OCI-LY3 (cell line): ENCODE data around the gene NCR2.

Source experiments
- H2AFZ ChIP-seq: fragments of 200-600, 300-600 bp; shearing (Covaris generic); 2 replicates; pipeline ENCODE4 v1.6.0; 2014; ENCODE audit warnings: antibody characterized with exemption, low read depth, low read length
- H3K27ac ChIP-seq: fragments of 200-600, 300-600 bp; sonication (generic); 2 replicates; pipeline ENCODE4 v1.5.1; 2014; ENCODE audit warnings: mild to moderate bottlenecking, low read length, moderate library complexity, mixed read lengths
- H3K27me3 ChIP-seq: fragments of 200-600, 300-600 bp; sonication (generic); 2 replicates; pipeline ENCODE4 v1.6.1; 2014; ENCODE audit warnings: low read depth, low read length, mixed read lengths
- H3K36me3 ChIP-seq: fragments of 200-600, 300-600 bp; sonication (generic); replicated peaks from 2 replicates; pipeline ENCODE3; 2014; ENCODE audit warnings: low read depth, low read length, mixed read lengths
- H3K4me1 ChIP-seq: fragments of 300-600, 200-600 bp; sonication (generic); 2 replicates; pipeline ENCODE4 v1.6.1; 2014; ENCODE audit warnings: low read length, mixed read lengths
- H3K4me2 ChIP-seq: fragments of 200-600, 300-600 bp; sonication (generic); 2 replicates; pipeline ENCODE4 v1.6.1; 2014; ENCODE audit warnings: low read length, mixed read lengths
- H3K4me3 ChIP-seq: fragments of 300-600, 200-600 bp; sonication (generic); 2 replicates; pipeline ENCODE4 v1.5.1; 2014; ENCODE audit warnings: antibody characterized with exemption, mild to moderate bottlenecking, low read length, moderate library complexity
- H3K79me2 ChIP-seq: fragments of 300-600, 200-600 bp; shearing (Covaris generic); 2 replicates; pipeline ENCODE4 v1.6.1; 2014; ENCODE audit warnings: mild to moderate bottlenecking, low read length, mixed read lengths
- H3K9ac ChIP-seq: fragments of 300-600, 200-600 bp; shearing (Covaris generic); 2 replicates; pipeline ENCODE4 v1.6.0; 2014; ENCODE audit warnings: mild to moderate bottlenecking, low read length, moderate library complexity
- H3K9me3 ChIP-seq: fragments of 200-600, 300-600 bp; shearing (Covaris generic); 2 replicates; pipeline ENCODE4 v1.6.1; 2014; ENCODE audit warnings: low read length, mixed read lengths; ENCODE audit not compliant: insufficient read depth
- H4K20me1 ChIP-seq: fragments of 200-600, 300-600 bp; sonication (generic); 2 replicates; pipeline ENCODE4 v1.6.1; 2016; ENCODE audit warnings: low read length, mixed read lengths; ENCODE audit not compliant: insufficient read depth
- CTCF ChIP-seq: fragments of 200-600, 300-600 bp; sonication (generic); IDR thresholded peaks from 2 replicates; pipeline ENCODE4 v1.5.1; 2014; ENCODE audit warnings: antibody characterized with exemption, low read length, low read depth
- EZH2phosphoT487 ChIP-seq: fragments of 200-600 bp; shearing (Covaris generic); IDR thresholded peaks from 2 replicates; pipeline ENCODE4 v1.6.1; 2018; ENCODE audit warnings: antibody characterized with exemption, mixed run types, low read depth

NCR2 gene

GRCh38 chr6:41358503-41358902, 23.1 kb downstream of the NCR2 start:
- no peak for TF ChIP-seq CTCF
- no peak for TF ChIP-seq EZH2phosphoT487
- Histone ChIP-seq H3K4me2 (no peak overlapping the region), H3K9ac (no peak overlapping the region), H2AFZ (no peak overlapping the region), H3K79me2 (no peaks in the 10 kb centered on the region), H3K27me3 (peaks cover 39% of the 10 kb centered on the region), H3K36me3 (no peaks in the 10 kb centered on the region), H4K20me1 (no peaks in the 10 kb centered on the region), H3K27ac (no peak overlapping the region), H3K4me3 (no peak overlapping the region), H3K9me3 (no peaks in the 10 kb centered on the region), H3K4me1 (no peaks in the 10 kb centered on the region)

- Histone ChIP-seq H3K27ac (no peak overlapping the region), H3K36me3 (no peaks in the 10 kb centered on the region), H2AFZ (no peak overlapping the region), H3K4me1 (no peaks in the 10 kb centered on the region), H3K9me3 (no peaks in the 10 kb centered on the region), H3K79me2 (no peaks in the 10 kb centered on the region), H4K20me1 (no peaks in the 10 kb centered on the region), H3K27me3 (peaks cover 48% of the 10 kb centered on the region), H3K9ac (no peak overlapping the region), H3K4me3 (no peak overlapping the region), H3K4me2 (no peak overlapping the region)
- TF ChIP-seq CTCF = no peak
These were observed 24.4 kb downstream of the NCR2 start for GRCh38 chr6:41359617-41360313.

- H3K27ac ChIP-seq = no peak overlapping the region
- no peak overlapping the region for H3K4me2 ChIP-seq
- H3K27me3 ChIP-seq = peaks cover 50% of the 10 kb centered on the region
- no peak overlapping the region for H2AFZ ChIP-seq
- H4K20me1 ChIP-seq = no peaks in the 10 kb centered on the region
- TF ChIP-seq EZH2phosphoT487 = no peak
- no peak for TF ChIP-seq CTCF
- H3K9ac ChIP-seq = no peak overlapping the region
- H3K4me1 ChIP-seq = no peaks in the 10 kb centered on the region
- H3K79me2 ChIP-seq = no peaks in the 10 kb centered on the region
- no peak overlapping the region for H3K4me3 ChIP-seq
- no peaks in the 10 kb centered on the region for H3K36me3 ChIP-seq
- no peaks in the 10 kb centered on the region for H3K9me3 ChIP-seq
These were observed 24.9 kb downstream of the NCR2 start for GRCh38 chr6:41360314-41360685.

GRCh38 chr6:41366150-41366549, 30.7 kb downstream of the NCR2 start:
- TF ChIP-seq EZH2phosphoT487 (no peak), CTCF (no peak)
- Histone ChIP-seq H3K4me2 (no peak overlapping the region), H3K79me2 (no peaks in the 10 kb centered on the region), H3K9ac (no peak overlapping the region), H3K4me1 (peaks cover 6% of the 10 kb centered on the region; the same call in 1 of the 2 replicates), H3K36me3 (no peaks in the 10 kb centered on the region), H3K4me3 (no peak overlapping the region), H3K9me3 (no peaks in the 10 kb centered on the region), H2AFZ (no peak overlapping the region), H4K20me1 (no peaks in the 10 kb centered on the region), H3K27ac (no peak overlapping the region), H3K27me3 (peaks cover 49% of the 10 kb centered on the region)
